Central memory CD8-positive, alpha-beta T cell (primary cell): ENCODE measurements around the gene CRLF3.

Source experiments
- ATAC-seq: fragments of 150-1000 bp; cut with Tn5 transposase; replicated peaks from 2 replicates; pipeline ENCODE4 v1.10.0; 2022; ENCODE audit warnings: mild to moderate bottlenecking, moderate FRiP score, moderate number of reproducible peaks; ENCODE audit not compliant: poor library complexity, severe bottlenecking; ENCODE audit errors: extremely low read depth
- DNase-seq, 2 donors: peaks; one replicate each; pipeline ENCODE4 v3.0.0; 2021; ENCODE audit warnings: low spot score in 2 of 2
- H3K27ac Mint-ChIP-seq: one replicate; pipeline ENCODE4 v1.8.0; 2022; ENCODE audit warnings: low read depth, mild to moderate bottlenecking, moderate library complexity, mixed read lengths
- H3K27me3 Mint-ChIP-seq: one replicate; pipeline ENCODE4 v1.8.0; 2022; ENCODE audit warnings: mixed read lengths
- H3K36me3 Mint-ChIP-seq: one replicate; pipeline ENCODE4 v1.8.0; 2022; ENCODE audit warnings: mild to moderate bottlenecking, moderate library complexity, mixed read lengths; ENCODE audit not compliant: insufficient read depth
- H3K4me1 Mint-ChIP-seq: one replicate; pipeline ENCODE4 v1.8.0; 2022; ENCODE audit warnings: mixed read lengths
- H3K4me3 Mint-ChIP-seq: one replicate; pipeline ENCODE4 v1.8.0; 2022; ENCODE audit warnings: mild to moderate bottlenecking, moderate library complexity, mixed read lengths
- H3K9me3 Mint-ChIP-seq: one replicate; pipeline ENCODE4 v1.8.0; 2022; ENCODE audit warnings: mixed read lengths

The CRLF3 gene

GRCh38 chr17:30824356-30825145 is at the start of gene CRLF3:
Gene CRLF3 (minus strand): TSS chr17:30824692. CDS start chr17:30824651, 41 bp downstream.
- peaks cover 31% of the 10 kb centered on the region for H3K4me1 Mint-ChIP-seq
- H3K9me3 Mint-ChIP-seq = no peaks in the 10 kb centered on the region
- ATAC-seq (peak; percentile 94), DNase-seq (peak; percentile 74 to 86)
- H3K36me3 Mint-ChIP-seq = peaks cover 6% of the 10 kb centered on the region
- no peaks in the 10 kb centered on the region for H3K27me3 Mint-ChIP-seq
- H3K27ac Mint-ChIP-seq = peak within 1 kb of the TSS; percentile 87
- peak within 1 kb of the TSS; percentile 91 for H3K4me3 Mint-ChIP-seq

- no peak for ATAC-seq
- H3K9me3 Mint-ChIP-seq = no peaks in the 10 kb centered on the region
Measured at GRCh38 chr17:30869005-30869404, 44.5 kb upstream of the CRLF3 start.

GRCh38 chr17:30864636-30865035 is 40.1 kb upstream of the CRLF3 start:
- Mint-ChIP-seq H3K36me3 (peaks cover 12% of the 10 kb centered on the region), H3K9me3 (no peaks in the 10 kb centered on the region), H3K27ac (no peak overlapping the region), H3K4me3 (no peak overlapping the region), H3K4me1 (no peaks in the 10 kb centered on the region), H3K27me3 (no peaks in the 10 kb centered on the region)
- DNase-seq (no peak), ATAC-seq (no peak)

More at GRCh38 chr17:30869005-30869404, 44.5 kb upstream of the CRLF3 start:
- Mint-ChIP-seq H3K36me3 (peaks cover 11% of the 10 kb centered on the region), H3K27me3 (no peaks in the 10 kb centered on the region), H3K4me3 (no peak overlapping the region), H3K4me1 (no peaks in the 10 kb centered on the region), H3K27ac (no peak overlapping the region)
- DNase-seq = no peak

GRCh38 chr17:30858556-30859250 is 34.2 kb upstream of the CRLF3 start:
- H3K9me3 Mint-ChIP-seq = no peaks in the 10 kb centered on the region
- no peaks in the 10 kb centered on the region for H3K4me1 Mint-ChIP-seq
- H3K27me3 Mint-ChIP-seq = no peaks in the 10 kb centered on the region
- H3K4me3 Mint-ChIP-seq = no peak overlapping the region
- ATAC-seq (no peak), DNase-seq (no peak)
- H3K36me3 Mint-ChIP-seq = peaks cover 22% of the 10 kb centered on the region
- no peak overlapping the region for H3K27ac Mint-ChIP-seq

- H3K36me3 Mint-ChIP-seq = peaks cover 15% of the 10 kb centered on the region
- no peaks in the 10 kb centered on the region for H3K4me1 Mint-ChIP-seq
- H3K4me3 Mint-ChIP-seq = no peak overlapping the region
- no peak overlapping the region for H3K27ac Mint-ChIP-seq
- no peaks in the 10 kb centered on the region for H3K27me3 Mint-ChIP-seq
- no peaks in the 10 kb centered on the region for H3K9me3 Mint-ChIP-seq
- DNase-seq (no peak), ATAC-seq (no peak)
Measured at GRCh38 chr17:30854146-30854545, 29.7 kb upstream of the CRLF3 start.

GRCh38 chr17:30848021-30848420 is 23.5 kb upstream of the CRLF3 start:
- H3K27ac Mint-ChIP-seq = no peak overlapping the region
- no peaks in the 10 kb centered on the region for H3K27me3 Mint-ChIP-seq
- no peak for ATAC-seq
- no peaks in the 10 kb centered on the region for H3K9me3 Mint-ChIP-seq
- H3K36me3 Mint-ChIP-seq = peaks cover 12% of the 10 kb centered on the region
- H3K4me1 Mint-ChIP-seq = no peaks in the 10 kb centered on the region
- DNase-seq = no peak
- H3K4me3 Mint-ChIP-seq = no peak overlapping the region

- H3K27me3 Mint-ChIP-seq = no peaks in the 10 kb centered on the region
- DNase-seq = no peak
- H3K4me1 Mint-ChIP-seq = no peaks in the 10 kb centered on the region
- no peak for ATAC-seq
- H3K36me3 Mint-ChIP-seq = peaks cover 20% of the 10 kb centered on the region
- no peaks in the 10 kb centered on the region for H3K9me3 Mint-ChIP-seq
- H3K4me3 Mint-ChIP-seq = no peak overlapping the region
- no peak overlapping the region for H3K27ac Mint-ChIP-seq
Measured at GRCh38 chr17:30840771-30841170, 16.3 kb upstream of the CRLF3 start.

- Mint-ChIP-seq H3K36me3 (peaks cover 16% of the 10 kb centered on the region), H3K4me3 (no peak overlapping the region), H3K27ac (no peak overlapping the region), H3K4me1 (no peaks in the 10 kb centered on the region), H3K9me3 (no peaks in the 10 kb centered on the region), H3K27me3 (no peaks in the 10 kb centered on the region)
- DNase-seq = no peak
- ATAC-seq = no peak
Measured at GRCh38 chr17:30838202-30838807, 13.8 kb upstream of the CRLF3 start.

- ATAC-seq = no peak
- DNase-seq = no peak
- H3K9me3 Mint-ChIP-seq = no peaks in the 10 kb centered on the region
- H3K36me3 Mint-ChIP-seq = peaks cover 13% of the 10 kb centered on the region
- peak overlapping the region; percentile 89 for H3K27ac Mint-ChIP-seq
- H3K4me1 Mint-ChIP-seq = peaks cover 29% of the 10 kb centered on the region
- peak overlapping the region; percentile 96 for H3K4me3 Mint-ChIP-seq
- H3K27me3 Mint-ChIP-seq = no peaks in the 10 kb centered on the region
Measured at GRCh38 chr17:30832438-30833124, 8.1 kb upstream of the CRLF3 start.

- peaks cover 29% of the 10 kb centered on the region for H3K4me1 Mint-ChIP-seq
- peaks cover 12% of the 10 kb centered on the region for H3K36me3 Mint-ChIP-seq
- H3K27me3 Mint-ChIP-seq = no peaks in the 10 kb centered on the region
- no peaks in the 10 kb centered on the region for H3K9me3 Mint-ChIP-seq
- ATAC-seq (peak; percentile 94), DNase-seq (peak; percentile 69 to 76)
- H3K4me3 Mint-ChIP-seq = peak within 1 kb of the TSS; percentile 96
- peak within 1 kb of the TSS; percentile 89 for H3K27ac Mint-ChIP-seq
Measured at GRCh38 chr17:30831663-30832437, 7.4 kb upstream of the CRLF3 start, which contains the start of gene ATAD5. Gene ATAD5 (plus strand): TSS chr17:30831966. CDS start chr17:30832348, 382 bp downstream.

- Mint-ChIP-seq H3K27me3 (no peaks in the 10 kb centered on the region), H3K36me3 (peaks cover 11% of the 10 kb centered on the region), H3K9me3 (no peaks in the 10 kb centered on the region), H3K4me1 (peaks cover 29% of the 10 kb centered on the region), H3K4me3 (peak overlapping the region; percentile 96), H3K27ac (peak overlapping the region; percentile 89)
- ATAC-seq (peak; percentile 35), DNase-seq (no peak)
Measured at GRCh38 chr17:30831257-30831656, 6.8 kb upstream of the CRLF3 start.

- Mint-ChIP-seq H3K27me3 (no peaks in the 10 kb centered on the region), H3K36me3 (peaks cover 11% of the 10 kb centered on the region), H3K4me3 (no peak overlapping the region), H3K4me1 (peaks cover 31% of the 10 kb centered on the region), H3K9me3 (no peaks in the 10 kb centered on the region), H3K27ac (no peak overlapping the region)
- no peak for DNase-seq
- ATAC-seq = no peak
Measured at GRCh38 chr17:30829022-30829421, 4.5 kb upstream of the CRLF3 start.
